ENCODE measurements around the gene MAN1A1.
A peak's percentile ranks its signal among the peaks of the same experiment; 100 is the strongest.

MAN1A1 gene

GRCh38 chr6:119340796-119341487 is 8.6 kb downstream of the MAN1A1 start:
- no peak overlapping the region for H3K4me3 ChIP-seq (ENCODE audit: low read length)
- no peak for TF ChIP-seq CTCF (conservative IDR thresholded peaks at IDR 0.05; ENCODE audit: low read depth, low read length)

GRCh38 chr6:119339941-119340456 is 9.6 kb downstream of the MAN1A1 start:
- DNase-seq (ENCODE audit: low read depth), result no peak
- TF ChIP-seq CTCF (conservative IDR thresholded peaks at IDR 0.05; ENCODE audit: low read depth, low read length), result no peak
- no peak overlapping the region for H3K4me3 ChIP-seq (ENCODE audit: low read length)

More at GRCh38 chr6:119340796-119341487, 8.6 kb downstream of the MAN1A1 start:
- peak; percentile 36 for DNase-seq (ENCODE audit: low read depth)

GRCh38 chr6:119337762-119338161 is 11.8 kb downstream of the MAN1A1 start:
- TF ChIP-seq CTCF (conservative IDR thresholded peaks at IDR 0.05; ENCODE audit: low read depth, low read length), result no peak
- H3K4me3 ChIP-seq (ENCODE audit: low read length), result no peak overlapping the region
- no peak for DNase-seq (ENCODE audit: low read depth)

- no peak overlapping the region for H3K4me3 ChIP-seq (ENCODE audit: low read length)
- TF ChIP-seq CTCF (conservative IDR thresholded peaks at IDR 0.05; ENCODE audit: low read depth, low read length), result no peak
- DNase-seq (ENCODE audit: low read depth), result no peak
These were observed 12.3 kb downstream of the MAN1A1 start for GRCh38 chr6:119337252-119337651.

- DNase-seq (ENCODE audit: low read depth), result no peak
- no peak for TF ChIP-seq CTCF (conservative IDR thresholded peaks at IDR 0.05; ENCODE audit: low read depth, low read length)
These were observed 14.9 kb downstream of the MAN1A1 start for GRCh38 chr6:119334535-119335264.

GRCh38 chr6:119333707-119334295 is 15.8 kb downstream of the MAN1A1 start:
- TF ChIP-seq CTCF (conservative IDR thresholded peaks at IDR 0.05; ENCODE audit: low read depth, low read length), result peak; percentile 56
- DNase-seq (ENCODE audit: low read depth), result no peak
- H3K4me3 ChIP-seq (ENCODE audit: low read length), result no peak overlapping the region

More at GRCh38 chr6:119334535-119335264, 14.9 kb downstream of the MAN1A1 start:
- H3K4me3 ChIP-seq (ENCODE audit: low read length), result no peak overlapping the region
